ENCODE data around the gene SOBP. TPM values are rescaled to one million over a fixed set of nuclear protein-coding genes. Genes with fewer than 3 reads are reported as not detected.

Gene SOBP
- total and polyA plus RNA-seq, 10 donors = 0.87 to 7.8 (median 4.9) TPM

DNA sequence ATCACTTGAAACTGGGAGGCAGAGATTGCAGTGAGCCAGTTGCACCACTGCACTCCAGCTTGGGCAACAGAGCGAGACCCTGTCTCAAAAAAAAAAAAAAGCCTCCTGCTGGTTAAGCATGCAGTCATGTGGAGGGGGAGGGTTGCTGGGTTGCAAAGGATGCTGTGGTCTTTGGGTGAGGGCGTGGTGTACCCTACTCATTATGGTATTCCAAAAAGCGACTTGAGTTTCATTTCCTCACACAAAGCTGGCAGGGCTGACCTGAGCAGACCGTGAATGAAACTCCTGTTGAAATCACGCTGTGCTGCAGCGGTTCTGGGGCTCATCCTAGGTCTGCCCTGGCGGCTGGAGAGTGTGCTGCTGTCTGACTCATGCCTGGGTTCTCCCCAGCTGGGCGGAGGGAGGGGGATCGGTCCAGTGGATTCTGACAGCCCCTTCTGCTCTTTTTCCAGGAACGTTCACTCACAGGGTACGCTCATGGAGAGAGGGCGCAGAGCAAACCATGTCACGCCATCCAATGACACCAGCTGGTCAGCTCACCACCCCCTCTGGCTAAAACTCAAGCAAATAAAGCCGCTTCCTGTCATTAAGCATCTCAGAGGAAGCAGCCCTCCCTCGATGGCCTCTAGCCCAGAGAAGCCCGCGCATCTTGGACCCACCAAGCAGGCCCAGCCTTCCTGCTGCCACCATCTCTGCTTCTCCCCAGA is 168.0 kb downstream of the SOBP start:
- WGBS, 5 donors = 14 to 22% (median 19%) methylated on average over 8 to 17 of the region's 17 CpGs
- Histone ChIP-seq H3K36me3 (no peaks in the 10 kb centered on the region), H3K4me1 (peaks cover 25 to 69% (median 48%) of the 10 kb centered on the region in 6 donors), H3K9me3 (no peaks in the 10 kb centered on the region), H3K27ac (peak overlapping the region; percentile 22 to 87 (median 73)), H3K4me3 (peak overlapping the region in 6 of 8 donors; percentile 5 to 58 (median 24)), H3K27me3 (replicated peaks in 1 of 7) (no peaks in the 10 kb centered on the region)
- TF ChIP-seq POLR2A (IDR thresholded peaks at IDR 0.05) (peak in 1 of 3 donors; percentile 46), POLR2AphosphoS5 (IDR thresholded peaks at IDR 0.05) (peak; percentile 73 to 83 (median 81)), CTCF (IDR thresholded peaks at IDR 0.05 in 8 of 11, conservative IDR thresholded peaks at IDR 0.05 in 3 of 11) (peak in 9 of 11 experiments; percentile 21 to 69 (median 39))
- DNase-seq = peak; percentile 90
- intact Hi-C loops (cut with DNase I; ENCODE audit: low total_unique reads) = no loop called here

DNA sequence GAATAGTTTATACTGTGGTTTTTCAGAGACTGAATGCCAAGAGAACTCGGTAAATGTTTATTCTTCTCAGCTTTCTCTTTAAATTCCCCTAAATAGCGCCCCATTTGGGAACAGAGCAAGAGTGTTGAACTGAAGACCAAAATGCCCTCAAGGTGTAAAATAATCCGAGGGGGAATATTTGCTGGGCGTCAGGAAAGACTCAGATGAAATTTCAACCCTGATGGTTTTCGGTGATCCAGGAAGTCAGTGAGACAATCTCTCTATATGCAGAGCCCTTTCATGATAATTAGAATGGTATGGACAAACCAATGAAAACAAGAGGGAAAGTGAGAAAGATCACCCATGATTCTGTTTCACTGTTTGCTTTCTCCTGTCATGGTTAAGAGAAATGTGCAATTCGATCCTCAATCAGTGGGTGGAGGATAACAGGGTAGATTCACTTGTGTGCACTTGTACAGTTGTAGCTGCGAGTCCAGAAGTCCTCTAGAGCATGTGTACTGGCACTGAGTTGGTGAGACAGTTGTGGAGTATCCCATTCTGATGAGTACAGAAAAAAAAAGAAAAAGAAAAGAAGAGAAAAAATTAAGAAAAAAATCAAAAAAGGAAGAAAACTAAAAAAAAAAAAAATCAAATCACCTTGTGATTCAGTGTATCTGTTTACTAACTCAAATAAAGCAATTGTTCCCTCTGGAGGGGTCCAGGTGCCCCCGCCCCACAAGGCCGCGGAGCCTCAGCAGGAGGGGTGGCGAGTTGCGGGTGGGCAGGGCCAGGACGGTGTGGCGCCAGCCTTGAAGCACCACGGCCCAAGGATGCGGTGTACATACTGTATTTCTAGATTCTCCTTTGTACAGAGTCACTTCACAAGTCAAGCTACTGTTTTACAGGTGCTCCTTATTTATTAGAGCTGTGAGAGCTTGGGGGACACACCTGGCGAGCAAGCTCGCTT is 169.3 kb downstream of the SOBP start:
- intact Hi-C loops (cut with DNase I; ENCODE audit: low total_unique reads) = no loop called here
- WGBS, 5 donors = 90 to 92% (median 90%) methylated on average over 18 of the region's 18 CpGs
- Histone ChIP-seq H3K36me3 (no peaks in the 10 kb centered on the region), H3K9me3 (no peaks in the 10 kb centered on the region), H3K27ac (peak overlapping the region in 6 of 8 donors; percentile 22 to 87 (median 81)), H3K27me3 (replicated peaks in 1 of 7) (no peaks in the 10 kb centered on the region), H3K4me3 (peak overlapping the region in 2 of 8 donors; percentile 31 to 58), H3K4me1 (peaks cover 25 to 57% (median 44%) of the 10 kb centered on the region in 6 donors)
- TF ChIP-seq POLR2AphosphoS5 (IDR thresholded peaks at IDR 0.05) = no peak
- TF ChIP-seq CTCF (IDR thresholded peaks at IDR 0.05 in 8 of 11, conservative IDR thresholded peaks at IDR 0.05 in 3 of 11) = no peak
- no peak for TF ChIP-seq POLR2A (IDR thresholded peaks at IDR 0.05)
- DNase-seq = no peak

GRCh38 chr6:107660839-107661238 is 170.9 kb downstream of the SOBP start:
- H3K4me3 ChIP-seq = no peak overlapping the region
- no peaks in the 10 kb centered on the region for H3K9me3 ChIP-seq
- no peaks in the 10 kb centered on the region for H3K27me3 ChIP-seq (replicated peaks in 1 of 7)
- intact Hi-C loops (cut with DNase I; ENCODE audit: low total_unique reads) = no loop called here
- DNase-seq = no peak
- TF ChIP-seq CTCF (IDR thresholded peaks at IDR 0.05 in 8 of 11, conservative IDR thresholded peaks at IDR 0.05 in 3 of 11) (no peak), POLR2A (IDR thresholded peaks at IDR 0.05) (no peak), POLR2AphosphoS5 (IDR thresholded peaks at IDR 0.05) (no peak)
- H3K36me3 ChIP-seq = no peaks in the 10 kb centered on the region
- 87 to 96% (median 94%) methylated on average over 11 of the region's 11 CpGs for WGBS, 5 donors
- no peak overlapping the region for H3K27ac ChIP-seq
- H3K4me1 ChIP-seq = peaks cover 20 to 49% (median 33%) of the 10 kb centered on the region in 6 donors
